IMR-90 (cell line): ENCODE data around the gene USP9Y.

ENCODE experiments used
- BHLHE40 ChIP-seq: fragments of 150-350 bp; IDR thresholded peaks from 2 replicates; pipeline ENCODE4 v1.6.1; 2016; ENCODE audit warnings: mild to moderate bottlenecking, low read depth, low read length
- CEBPB ChIP-seq: IDR thresholded peaks from 2 replicates; pipeline ENCODE4 v1.6.1; 2012; ENCODE audit warnings: low read depth, low read length, improper control_type of control experiment
- CTCF ChIP-seq: conservative IDR thresholded peaks from 2 replicates; pipeline ENCODE4 v1.5.1; 2012; ENCODE audit warnings: mild to moderate bottlenecking, low read depth, low read length, improper control_type of control experiment
- MXI1 ChIP-seq: IDR thresholded peaks from 2 replicates; pipeline ENCODE4 v1.6.1; 2012; ENCODE audit warnings: low read depth, mild to moderate bottlenecking, low read length, moderate library complexity, borderline replicate concordance
- POLR2A ChIP-seq: IDR thresholded peaks from 2 replicates; pipeline ENCODE4 v1.6.1; 2012; ENCODE audit warnings: mild to moderate bottlenecking, low read depth, low read length

- TF ChIP-seq POLR2A (no peak), CTCF (no peak), MXI1 (no peak), BHLHE40 (no peak), CEBPB (no peak)
These were observed at the start of gene USP9Y for GRCh38 chrY:12701181-12701695.
